Lower leg skin (tissue), 3 donors: ENCODE results near the gene CEACAM19.

ENCODE experiments used
- POLR2A ChIP-seq, 2 donors: fragments of 450-650 bp; IDR thresholded peaks; one replicate each; pipeline ENCODE4 v1.6.1; 2016 to 2017; ENCODE audit warnings: antibody characterized with exemption in 2 of 2, mild to moderate bottlenecking in 1 of 2, moderate library complexity in 1 of 2
- TF ChIP-seq, protein P1 (sequence below), 3 donors: fragments of 450-650 bp; IDR thresholded peaks; one replicate each; pipeline ENCODE4 v1.5.1; 2016; ENCODE audit warnings: antibody characterized with exemption in 3 of 3, mild to moderate bottlenecking in 3 of 3, moderate library complexity in 2 of 3

DNA sequence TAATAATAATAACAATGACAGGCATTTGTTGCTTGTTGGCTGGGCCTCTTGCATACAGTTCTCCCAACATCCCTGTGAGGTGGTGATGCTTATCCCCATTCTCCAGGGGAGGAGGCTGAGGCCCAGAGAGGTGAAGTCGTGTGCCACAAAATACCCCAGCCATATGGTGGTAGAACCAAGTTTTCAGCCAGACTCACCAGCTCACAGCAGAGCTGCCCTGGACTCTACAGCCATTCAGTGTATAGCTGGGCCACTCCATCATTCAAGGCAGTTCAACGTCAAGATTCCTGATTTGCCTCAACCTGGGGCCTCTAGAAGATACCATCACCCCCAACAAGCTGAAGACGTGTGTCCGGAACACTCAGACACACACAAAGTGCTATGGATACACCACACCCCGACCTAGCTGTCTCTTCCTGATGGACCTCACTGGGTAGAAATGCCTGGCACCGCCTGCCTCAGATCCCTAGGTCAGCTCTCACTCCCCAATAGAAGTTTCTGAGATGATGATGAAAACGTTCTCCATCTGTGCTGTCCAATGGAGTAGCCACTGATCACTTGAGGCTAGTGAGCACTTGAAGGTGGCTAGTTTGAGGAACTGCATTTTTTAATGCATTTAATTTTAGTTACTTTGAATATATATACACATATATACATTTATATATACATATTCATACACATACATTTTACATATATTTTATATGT lies 4.3 kb upstream of the CEACAM19 start:
- TF ChIP-seq, protein P1, sequence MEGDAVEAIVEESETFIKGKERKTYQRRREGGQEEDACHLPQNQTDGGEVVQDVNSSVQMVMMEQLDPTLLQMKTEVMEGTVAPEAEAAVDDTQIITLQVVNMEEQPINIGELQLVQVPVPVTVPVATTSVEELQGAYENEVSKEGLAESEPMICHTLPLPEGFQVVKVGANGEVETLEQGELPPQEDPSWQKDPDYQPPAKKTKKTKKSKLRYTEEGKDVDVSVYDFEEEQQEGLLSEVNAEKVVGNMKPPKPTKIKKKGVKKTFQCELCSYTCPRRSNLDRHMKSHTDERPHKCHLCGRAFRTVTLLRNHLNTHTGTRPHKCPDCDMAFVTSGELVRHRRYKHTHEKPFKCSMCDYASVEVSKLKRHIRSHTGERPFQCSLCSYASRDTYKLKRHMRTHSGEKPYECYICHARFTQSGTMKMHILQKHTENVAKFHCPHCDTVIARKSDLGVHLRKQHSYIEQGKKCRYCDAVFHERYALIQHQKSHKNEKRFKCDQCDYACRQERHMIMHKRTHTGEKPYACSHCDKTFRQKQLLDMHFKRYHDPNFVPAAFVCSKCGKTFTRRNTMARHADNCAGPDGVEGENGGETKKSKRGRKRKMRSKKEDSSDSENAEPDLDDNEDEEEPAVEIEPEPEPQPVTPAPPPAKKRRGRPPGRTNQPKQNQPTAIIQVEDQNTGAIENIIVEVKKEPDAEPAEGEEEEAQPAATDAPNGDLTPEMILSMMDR (IDR thresholded peaks at IDR 0.05): no peak
- no peak for TF ChIP-seq POLR2A (IDR thresholded peaks at IDR 0.05)
